H1 (cell line): ENCODE measurements around the gene LY86. TPM values are rescaled to one million over a fixed set of nuclear protein-coding genes. Genes with fewer than 3 reads are reported as not detected.

Experiments
- CTCF ChIA-PET: fragments of 300-600 bp; sonication (Branson Sonifier 250); formaldehyde crosslinking; loops from one replicate; lab custom pipeline; 2021; ENCODE audit not compliant: partially characterized antibody; lab: Charles Lee
- POLR2A ChIA-PET: fragments of 300-600 bp; sonication (Branson Sonifier 250); formaldehyde crosslinking; loops from one replicate; lab custom pipeline; 2021; ENCODE audit warnings: inconsistent platforms; ENCODE audit not compliant: partially characterized antibody; lab: Charles Lee
- DNase-seq, 2 experiments: peaks; one replicate each; pipeline versions ENCODE4 v3.0.0 to v3.0.0-alpha.2; 2010 to 2022; ENCODE audit warnings: low spot score in 2 of 2, low read depth in 1 of 2, mixed read lengths in 1 of 2
- FAIRE-seq: peaks from 2 replicates; lab custom pipeline; 2011; peaks lifted over from hg19 to GRCh38; lab: Jason Lieb, UNC
- H2AFZ ChIP-seq: 2 replicates; pipeline ENCODE4 v1.8.1; 2012; ENCODE audit warnings: low read length, inconsistent platforms
- H2AK5ac ChIP-seq: 2 replicates; pipeline ENCODE4 v1.6.1; 2013; ENCODE audit warnings: low read depth, low read length
- H2BK120ac ChIP-seq: replicated peaks from 2 replicates; pipeline ENCODE3; 2013; ENCODE audit warnings: low read depth, low read length, inconsistent platforms
- H2BK12ac ChIP-seq: 2 replicates; pipeline ENCODE4 v1.6.1; 2013; ENCODE audit warnings: low read depth, low read length
- H2BK15ac ChIP-seq: 2 replicates; pipeline ENCODE4 v1.6.1; 2013; ENCODE audit warnings: low read length
- H2BK20ac ChIP-seq: 2 replicates; pipeline ENCODE4 v1.6.1; 2013; ENCODE audit warnings: low read length
- H2BK5ac ChIP-seq: 2 replicates; pipeline ENCODE4 v1.6.1; 2013; ENCODE audit warnings: low read depth, low read length
- H3K14ac ChIP-seq: 2 replicates; pipeline ENCODE4 v1.6.1; 2013; ENCODE audit warnings: inconsistent platforms; ENCODE audit not compliant: insufficient read length
- H3K18ac ChIP-seq: 2 replicates; pipeline ENCODE4 v1.6.1; 2013; ENCODE audit warnings: low read length; ENCODE audit errors: extremely low read depth
- H3K23ac ChIP-seq: 2 replicates; pipeline ENCODE4 v1.6.1; 2013; ENCODE audit warnings: inconsistent platforms; ENCODE audit not compliant: insufficient read length
- H3K23me2 ChIP-seq: 2 replicates; pipeline ENCODE4 v1.6.1; 2013; ENCODE audit warnings: low read depth, low read length
- H3K27ac ChIP-seq: 2 replicates; pipeline ENCODE4 v1.6.1; 2011; ENCODE audit warnings: low read depth, low read length, inconsistent platforms
- H3K27me3 ChIP-seq, 4 experiments: replicated peaks in 1 of 4; 1 replicate in 1 of 4; 2 replicates in 3 of 4; pipeline versions ENCODE4 v1.6.1 to v1.8.1; 2011 to 2013; ENCODE audit warnings: low read length in 3 of 4, mild to moderate bottlenecking in 3 of 4, inconsistent platforms in 2 of 4, mixed read lengths in 2 of 4, moderate library complexity in 1 of 4; ENCODE audit not compliant: control insufficient read depth in 3 of 4, insufficient read depth in 3 of 4; ENCODE audit errors: extremely low read depth in 1 of 4
- H3K36me3 ChIP-seq, 4 experiments: 2 replicates each; pipeline versions ENCODE4 v1.6.1 to v1.8.1; 2011 to 2013; ENCODE audit warnings: mild to moderate bottlenecking in 4 of 4, low read length in 3 of 4, moderate library complexity in 2 of 4, control low read depth in 1 of 4, inconsistent platforms in 1 of 4; ENCODE audit not compliant: insufficient read depth in 4 of 4, control insufficient read depth in 2 of 4
- H3K4ac ChIP-seq: replicated peaks from 2 replicates; pipeline ENCODE3; 2013; ENCODE audit warnings: low read length, low read depth, mixed read lengths, inconsistent platforms; ENCODE audit not compliant: insufficient read length
- H3K4me1 ChIP-seq, 4 experiments: replicated peaks in 1 of 4; 1 replicate in 1 of 4; 2 replicates in 3 of 4; pipeline versions ENCODE4 v1.6.1 to v1.8.1; 2011 to 2013; ENCODE audit warnings: low read length in 3 of 4, inconsistent platforms in 2 of 4, mixed read lengths in 1 of 4; ENCODE audit not compliant: insufficient read depth in 4 of 4, control insufficient read depth in 3 of 4
- H3K4me2 ChIP-seq, 2 experiments: 2 replicates each; pipeline versions ENCODE4 v1.6.1 to v1.8.1; 2011 to 2013; ENCODE audit warnings: low read depth in 2 of 2, low read length in 2 of 2, control low read depth in 1 of 2, inconsistent platforms in 1 of 2, mild to moderate bottlenecking in 1 of 2; ENCODE audit not compliant: insufficient read depth in 1 of 2
- H3K4me3 ChIP-seq, 4 experiments: fragments of 200-600, 300-600 bp in 1 of 4; sonication (generic), shearing (Covaris generic), sonication (Bioruptor Twin) in 1 of 4; 2 replicates each; pipeline versions ENCODE4 v1.5.1 to v1.8.1; 2011 to 2016; ENCODE audit warnings: low read length in 4 of 4, low read depth in 3 of 4, control low read depth in 2 of 4, inconsistent platforms in 2 of 4, mild to moderate bottlenecking in 2 of 4, mixed read lengths in 1 of 4, moderate library complexity in 1 of 4; ENCODE audit not compliant: insufficient read depth in 2 of 4; ENCODE audit errors: extremely low read depth in 1 of 4
- H3K56ac ChIP-seq: replicated peaks from 2 replicates; pipeline ENCODE3; 2013; ENCODE audit warnings: low read depth, mild to moderate bottlenecking, mixed read lengths, low read length, inconsistent platforms; ENCODE audit not compliant: insufficient read length
- H3K79me1 ChIP-seq: 2 replicates; pipeline ENCODE4 v1.6.1; 2013; ENCODE audit warnings: low read depth, low read length, control low read depth
- H3K79me2 ChIP-seq, 2 experiments: 2 replicates each; pipeline versions ENCODE4 v1.6.1 to v1.8.1; 2012 to 2013; ENCODE audit warnings: low read length in 2 of 2, mild to moderate bottlenecking in 2 of 2, inconsistent platforms in 1 of 2; ENCODE audit not compliant: insufficient read depth in 2 of 2, control insufficient read depth in 1 of 2
- H3K9ac ChIP-seq, 4 experiments: replicated peaks in 1 of 4; 1 replicate in 1 of 4; 2 replicates in 3 of 4; pipeline versions ENCODE4 v1.6.1 to v1.8.1; 2011 to 2013; ENCODE audit warnings: low read depth in 3 of 4, low read length in 3 of 4, control low read depth in 2 of 4, mild to moderate bottlenecking in 2 of 4, moderate library complexity in 2 of 4, inconsistent platforms in 1 of 4; ENCODE audit errors: extremely low read depth in 1 of 4
- H3K9me3 ChIP-seq, 2 experiments: 2 replicates each; pipeline versions ENCODE4 v1.6.1 to v1.8.1; 2012 to 2013; ENCODE audit warnings: mild to moderate bottlenecking in 2 of 2, moderate library complexity in 2 of 2, control low read depth in 1 of 2, inconsistent platforms in 1 of 2, low read depth in 1 of 2, low read length in 1 of 2, mixed read lengths in 1 of 2; ENCODE audit not compliant: insufficient read depth in 2 of 2
- H4K20me1 ChIP-seq, 2 experiments: replicated peaks in 1 of 2; 2 replicates each; pipeline versions ENCODE3 to v1.8.1; 2011 to 2013; ENCODE audit warnings: inconsistent platforms in 2 of 2, low read length in 2 of 2, mild to moderate bottlenecking in 1 of 2; ENCODE audit not compliant: insufficient read depth in 2 of 2, control insufficient read depth in 1 of 2
- H4K5ac ChIP-seq: 2 replicates; pipeline ENCODE4 v1.6.1; 2013; ENCODE audit warnings: low read length, low read depth, mixed read lengths, inconsistent platforms; ENCODE audit not compliant: insufficient read length
- H4K8ac ChIP-seq: 2 replicates; pipeline ENCODE4 v1.8.0; 2013; ENCODE audit warnings: mild to moderate bottlenecking, moderate library complexity, low read length, inconsistent platforms; ENCODE audit not compliant: insufficient read depth; ENCODE audit errors: extremely low read depth
- H4K91ac ChIP-seq: replicated peaks from 2 replicates; pipeline ENCODE3; 2013; ENCODE audit warnings: low read length, mixed read lengths, inconsistent platforms; ENCODE audit not compliant: insufficient read length
- BCL11A ChIP-seq, 2 experiments: IDR thresholded peaks; one replicate each; pipeline ENCODE4 v1.6.1; 2011; ENCODE audit warnings: low read depth in 2 of 2, low read length in 2 of 2, mild to moderate bottlenecking in 2 of 2
- CHD2 ChIP-seq: IDR thresholded peaks from 2 replicates; pipeline ENCODE4 v1.6.1; 2012; ENCODE audit warnings: low read length, improper control_type of control experiment
- CREB1 ChIP-seq: IDR thresholded peaks from 2 replicates; pipeline ENCODE4 v1.6.1; 2012; ENCODE audit warnings: inconsistent platforms
- FOSL1 ChIP-seq: IDR thresholded peaks from 2 replicates; pipeline ENCODE4 v1.6.1; 2011; ENCODE audit warnings: mild to moderate bottlenecking, low read depth, low read length, moderate library complexity; ENCODE audit not compliant: insufficient read depth
- KDM1A ChIP-seq: fragments of 200-600, 300-600 bp; sonication (generic); IDR thresholded peaks from 2 replicates; pipeline ENCODE4 v1.7.1; 2016; ENCODE audit warnings: mild to moderate bottlenecking, low read length, borderline replicate concordance
- KDM5A ChIP-seq: fragments of 200-600 bp; IDR thresholded peaks from 2 replicates; pipeline ENCODE4 v1.7.1; 2012; ENCODE audit warnings: mild to moderate bottlenecking, low read length, inconsistent platforms, mixed read lengths
- POLR2A ChIP-seq, 2 experiments: IDR thresholded peaks; 1 replicate in 1 of 2; 2 replicates in 1 of 2; pipeline ENCODE4 v1.6.1; 2011; ENCODE audit warnings: low read depth in 2 of 2, low read length in 2 of 2, mild to moderate bottlenecking in 2 of 2; ENCODE audit errors: control extremely low read depth in 1 of 2
- POLR2AphosphoS5 ChIP-seq: IDR thresholded peaks from 2 replicates; pipeline ENCODE4 v1.6.1; 2011; ENCODE audit warnings: low read depth, low read length
- SIRT6 ChIP-seq: IDR thresholded peaks from one replicate; pipeline ENCODE4 v1.7.1; 2012; ENCODE audit warnings: low read length, inconsistent platforms
- WGBS, 2 experiments: shearing (Covaris generic) in 1 of 2; methylation state at CpG; one replicate each; pipeline versions ENCODE4 v1.1.6 to v1.1.7; 2013 to 2015; ENCODE audit warnings: low lambda C conversion rate in 2 of 2, mixed read lengths in 2 of 2, inconsistent platforms in 1 of 2, low coverage in 1 of 2, missing lambda C conversion rate in 1 of 2; ENCODE audit not compliant: insufficient replicate concordance in 2 of 2, insufficient coverage in 1 of 2, insufficient read length in 1 of 2; ENCODE audit errors: extremely low coverage in 1 of 2, missing lambda C conversion rate in 1 of 2; 5-methylcytosine and 5-hydroxymethylcytosine counted together
- polyA plus RNA-seq, 7 experiments: library from polyadenylated mRNA; depleted of rRNA in 3 of 7; stranded (reverse) in 5 of 7; unstranded in 2 of 7; fragments of >200 nt in 5 of 7; fragments of 200-250 nt in 2 of 7; gene quantifications; 1 replicate in 5 of 7; 2 replicates in 1 of 7; 4 replicates in 1 of 7; pipeline versions ENCODE4 v1.2.1 to v1.2.3, GENCODE V29; 2011 to 2013; ENCODE audit warnings: missing spikeins in 2 of 7, mixed read lengths in 2 of 7
- total RNA-seq: library from RNA; stranded (reverse); fragmentation: NEBNext Ultra II Directional; extraction: Animal tissue kit (Norgen Biotek cat#: 25700); gene quantifications from 2 replicates; pipeline ENCODE4 v1.2.1, GENCODE V29; 2021
- TF ChIP-seq, protein P1 (sequence below), 3 experiments: IDR thresholded peaks; 1 replicate in 2 of 3; 2 replicates in 1 of 3; pipeline versions ENCODE4 v1.5.1 to v1.6.1; 2011; ENCODE audit warnings: low read length in 3 of 3, mild to moderate bottlenecking in 3 of 3, inconsistent platforms in 2 of 3, low read depth in 1 of 3, moderate library complexity in 1 of 3; ENCODE audit not compliant: insufficient read depth in 1 of 3; ENCODE audit errors: control extremely low read depth in 1 of 3

LY86 gene
- total and polyA plus RNA-seq, 2 of the 8 experiments (the other 6 are each of a cell fraction or from before 2014, with no cell fraction given) = not detected

DNA sequence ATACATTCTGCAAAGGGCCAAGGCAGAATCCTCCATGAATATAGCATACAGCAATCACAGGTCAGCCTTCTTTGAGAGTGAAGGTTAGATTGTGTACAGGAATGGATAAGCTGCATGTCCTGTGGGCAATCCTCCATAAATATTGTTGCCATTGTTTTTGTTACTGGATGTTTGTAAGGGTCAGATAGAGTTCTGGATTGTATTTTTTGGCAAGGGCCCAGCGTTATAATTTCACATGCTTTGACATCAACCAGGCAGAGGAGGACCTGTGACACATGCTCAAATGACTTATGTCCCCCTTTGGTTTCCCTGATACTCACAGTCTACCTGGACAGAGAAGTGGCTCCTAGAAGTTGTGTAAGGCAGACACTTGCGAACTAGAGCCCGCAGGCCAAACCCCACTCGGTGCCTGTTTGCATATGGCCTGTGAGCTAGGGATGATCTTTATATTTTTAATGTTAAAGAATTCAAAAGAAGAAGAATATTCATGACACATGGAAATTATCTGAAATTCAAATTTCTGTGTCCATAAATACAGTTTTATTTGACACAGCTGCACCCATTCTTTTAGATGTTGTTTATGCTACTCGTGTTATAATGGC lies 5.4 kb downstream of the LY86 start:
- Histone ChIP-seq H2BK12ac (no peak overlapping the region), H3K4me1 (no peaks in the 10 kb centered on the region), H3K9me3 (no peaks in the 10 kb centered on the region), H3K14ac (no peak overlapping the region), H2AK5ac (no peak overlapping the region), H2BK5ac (no peak overlapping the region), H3K23me2 (no peaks in the 10 kb centered on the region; the same call in 1 of the 2 replicates), H3K79me2 (no peaks in the 10 kb centered on the region), H3K27me3 (no peaks in the 10 kb centered on the region), H4K91ac (no peak overlapping the region), H3K9ac (no peak overlapping the region), H4K8ac (no peak overlapping the region), H4K20me1 (no peaks in the 10 kb centered on the region), H3K56ac (no peak overlapping the region), H4K5ac (no peak overlapping the region), H2BK15ac (no peak overlapping the region), H2AFZ (no peak overlapping the region), H3K18ac (no peak overlapping the region), H3K4me3 (no peak overlapping the region), H3K4ac (no peak overlapping the region), H2BK20ac (no peak overlapping the region), H3K36me3 (no peaks in the 10 kb centered on the region), H3K4me2 (no peak overlapping the region), H2BK120ac (no peak overlapping the region), H3K79me1 (no peaks in the 10 kb centered on the region), H3K27ac (no peak overlapping the region), H3K23ac (no peak overlapping the region)
- no peak for DNase-seq
- CTCF ChIA-PET = no interaction called here
- TF ChIP-seq POLR2A (IDR thresholded peaks at IDR 0.05; ENCODE audit: control extremely low read depth in 1 of 2, low read depth in 2 of 2, low read length in 2 of 2) (no peak), SIRT6 (no peak), POLR2AphosphoS5 (no peak), KDM1A (no peak), KDM5A (no peak), CREB1 (no peak), FOSL1 (no peak), CHD2 (no peak), BCL11A (IDR thresholded peaks at IDR 0.05; ENCODE audit: low read depth in 2 of 2, low read length in 2 of 2) (no peak)
- TF ChIP-seq, protein P1, sequence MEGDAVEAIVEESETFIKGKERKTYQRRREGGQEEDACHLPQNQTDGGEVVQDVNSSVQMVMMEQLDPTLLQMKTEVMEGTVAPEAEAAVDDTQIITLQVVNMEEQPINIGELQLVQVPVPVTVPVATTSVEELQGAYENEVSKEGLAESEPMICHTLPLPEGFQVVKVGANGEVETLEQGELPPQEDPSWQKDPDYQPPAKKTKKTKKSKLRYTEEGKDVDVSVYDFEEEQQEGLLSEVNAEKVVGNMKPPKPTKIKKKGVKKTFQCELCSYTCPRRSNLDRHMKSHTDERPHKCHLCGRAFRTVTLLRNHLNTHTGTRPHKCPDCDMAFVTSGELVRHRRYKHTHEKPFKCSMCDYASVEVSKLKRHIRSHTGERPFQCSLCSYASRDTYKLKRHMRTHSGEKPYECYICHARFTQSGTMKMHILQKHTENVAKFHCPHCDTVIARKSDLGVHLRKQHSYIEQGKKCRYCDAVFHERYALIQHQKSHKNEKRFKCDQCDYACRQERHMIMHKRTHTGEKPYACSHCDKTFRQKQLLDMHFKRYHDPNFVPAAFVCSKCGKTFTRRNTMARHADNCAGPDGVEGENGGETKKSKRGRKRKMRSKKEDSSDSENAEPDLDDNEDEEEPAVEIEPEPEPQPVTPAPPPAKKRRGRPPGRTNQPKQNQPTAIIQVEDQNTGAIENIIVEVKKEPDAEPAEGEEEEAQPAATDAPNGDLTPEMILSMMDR (IDR thresholded peaks at IDR 0.05; ENCODE audit: control extremely low read depth in 1 of 3, insufficient read depth in 1 of 3, low read depth in 1 of 3, low read length in 3 of 3) = no peak
- WGBS, 2 experiments = 77% methylated on average over 5 of the region's 5 CpGs; no CpG with 5 or more reads in 1 of the 2 experiments
- no peak for FAIRE-seq
- POLR2A ChIA-PET = interaction anchor here (0.6 kb wide), 1 partner anchor 256 kb away, joined by 3 read pairs; no protein-coding TSS in a partner anchor
